ENCODE data around the gene RXRB. TPM values are rescaled to one million over a fixed set of nuclear protein-coding genes. Genes with fewer than 3 reads are reported as not detected.
A peak's percentile ranks its signal among the peaks of the same experiment; 100 is the strongest.

RXRB gene
- total RNA-seq, 1 experiment from 2014 or later: 49.9 TPM

DNA sequence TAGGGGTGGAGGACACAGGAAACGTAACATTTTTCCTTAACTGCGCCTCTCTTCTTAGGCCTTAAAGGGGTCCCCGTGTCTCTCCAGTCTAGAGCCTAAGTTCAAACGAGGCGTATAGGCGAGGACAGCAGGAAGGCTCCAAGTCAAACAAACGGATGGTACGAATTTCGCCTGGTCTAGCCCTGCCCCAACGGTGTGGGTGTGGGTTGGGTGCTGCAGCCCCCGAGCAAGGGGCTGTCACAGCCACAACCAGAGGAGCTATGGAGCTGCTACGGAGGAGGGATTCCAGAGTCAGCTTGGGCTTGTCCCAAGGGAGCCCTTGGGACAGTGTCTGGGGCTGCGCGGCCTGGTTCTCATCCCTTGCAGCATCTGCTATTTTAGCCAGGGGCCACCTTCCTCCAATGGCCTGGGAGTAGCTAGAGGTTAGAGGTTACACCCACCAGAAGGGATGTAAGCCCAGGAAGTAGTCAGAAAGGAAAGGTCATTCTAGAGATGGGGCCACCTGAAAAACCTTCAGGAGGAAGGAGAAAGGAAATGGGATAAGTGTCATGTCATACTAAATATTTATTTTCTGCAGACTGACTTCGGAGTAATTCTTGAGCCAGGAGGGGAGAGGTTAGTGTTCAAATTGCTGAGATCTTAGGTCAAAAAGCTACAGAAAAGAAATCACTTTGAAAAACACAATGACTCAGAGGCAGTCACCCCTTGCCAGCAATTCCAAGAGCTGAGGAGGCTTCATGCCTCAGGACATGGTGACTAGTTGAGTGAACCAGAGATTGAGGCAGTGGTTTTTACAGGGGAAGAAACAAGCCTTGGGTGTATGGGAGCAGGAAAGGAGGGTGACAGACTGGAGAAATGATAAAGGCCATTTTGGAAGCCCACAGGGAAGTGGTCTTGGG lies 49.5 kb upstream of the RXRB start:
- intact Hi-C loops (cut with micrococcal nuclease): loop anchor here (1.0 to 2.0 kb wide), 4 partner anchors 45 to 250 kb away; partner anchors contain the start of genes HSD17B8, RXRB and SLC39A7
- DNase-seq (ENCODE audit: low read depth, low spot score): no peak
- Histone ChIP-seq H3K9ac (ENCODE audit: low read length) (peak overlapping the region; percentile 88), H3K27me3 (ENCODE audit: insufficient read depth, low read length) (no peaks in the 10 kb centered on the region), H3K36me3 (ENCODE audit: control insufficient read depth in 1 of 2, insufficient read depth in 2 of 2, low read length in 2 of 2) (no peaks in the 10 kb centered on the region), H2AFZ (ENCODE audit: low read depth, low read length, poor library complexity, severe bottlenecking) (no peak overlapping the region), H3K4me3 (replicated peaks in 1 of 2; ENCODE audit: low read depth in 1 of 2, low read length in 2 of 2) (peak overlapping the region; percentile 74 to 85), H3K4me1 (ENCODE audit: control insufficient read depth in 1 of 2, insufficient read depth in 2 of 2, low read length in 2 of 2) (peaks cover 16 to 38% of the 10 kb centered on the region in 2 experiments), H3K27ac (ENCODE audit: low read depth, low read length) (peak overlapping the region; percentile 90), H3K79me2 (ENCODE audit: insufficient read depth, low read length) (no peaks in the 10 kb centered on the region), H3K4me2 (ENCODE audit: low read length) (peak overlapping the region; percentile 99), H4K20me1 (ENCODE audit: insufficient read depth) (no peaks in the 10 kb centered on the region), H3K9me2 (ENCODE audit: insufficient read depth) (no peaks in the 10 kb centered on the region), H3K9me3 (ENCODE audit: control insufficient read depth in 1 of 2, insufficient read depth in 1 of 2, low read depth in 1 of 2, low read length in 2 of 2) (no peaks in the 10 kb centered on the region)
- POLR2A ChIA-PET: interaction anchor here (0.6 to 4.0 kb wide), 9 partner anchors 8 to 278 kb away, joined by 3 to 24 read pairs (median 5); partner anchors contain the start of genes B3GALT4, RPS18 and VPS52
- ATAC-seq: peak; percentile 2; the same call in 1 of the 2 replicates
- CTCF ChIA-PET: interaction anchor here (0.7 to 4.3 kb wide), 9 partner anchors 11 to 235 kb away, joined by 3 to 49 read pairs (median 10); no protein-coding TSS in a partner anchor
- RAD21 ChIA-PET (ENCODE audit: low non-redundant PET in 1 of 2, low total read pairs in 2 of 2, uncharacterized antibody in 2 of 2, unreplicated experiment in 2 of 2): no interaction called here
- BruUV-seq (replicated peaks): TSS peak; percentile 75
- no peak for TF ChIP-seq POLR2A (IDR thresholded peaks at IDR 0.05; ENCODE audit: borderline replicate concordance, extremely low read depth, insufficient read depth, insufficient read length)

DNA sequence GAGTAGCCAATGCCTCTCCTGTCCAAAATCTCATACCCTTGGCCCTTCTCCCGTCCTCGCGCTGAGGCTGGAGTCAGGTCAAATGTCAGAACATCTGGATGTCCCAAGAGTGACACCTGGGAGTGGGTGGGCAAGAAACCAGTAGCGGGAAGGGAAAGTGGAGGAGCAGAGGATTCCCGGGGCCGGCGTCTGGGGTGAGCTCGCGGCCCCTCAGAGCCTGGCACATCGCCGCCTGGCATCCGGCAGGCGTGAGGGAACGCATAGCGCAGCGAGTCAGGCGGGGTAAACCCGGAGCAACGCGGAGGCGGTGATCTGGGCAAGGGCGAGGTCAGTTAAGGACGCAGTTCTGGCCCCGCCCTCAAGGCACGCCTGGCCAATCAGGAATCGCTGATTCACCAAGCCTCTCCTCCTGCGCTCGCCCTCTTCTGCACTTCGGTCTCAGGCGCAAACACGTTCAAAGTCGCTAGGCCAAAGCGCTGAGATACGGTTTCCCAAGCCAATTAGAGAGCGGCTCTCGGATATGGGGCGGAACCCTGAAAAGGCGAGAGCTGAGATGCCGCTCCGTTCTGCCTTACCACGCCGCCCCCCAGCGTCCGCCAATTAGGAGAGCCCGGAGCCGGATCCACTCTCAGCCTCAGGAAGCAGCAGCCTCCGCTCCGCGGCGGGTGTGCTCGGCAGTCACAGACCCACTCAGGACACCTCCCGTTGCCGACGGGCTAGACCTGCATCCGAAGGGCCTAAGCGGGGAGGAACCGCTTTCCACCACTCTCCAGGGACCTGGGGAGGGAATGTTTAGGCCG lies 48.7 kb upstream of the RXRB start:
- Histone ChIP-seq H2AFZ (ENCODE audit: low read depth, low read length, poor library complexity, severe bottlenecking) (no peak overlapping the region), H3K4me2 (ENCODE audit: low read length) (peak overlapping the region; percentile 99), H4K20me1 (ENCODE audit: insufficient read depth) (no peaks in the 10 kb centered on the region), H3K4me3 (replicated peaks in 1 of 2; ENCODE audit: low read depth in 1 of 2, low read length in 2 of 2) (peak overlapping the region; percentile 74 to 85), H3K9ac (ENCODE audit: low read length) (peak overlapping the region; percentile 88), H3K9me3 (ENCODE audit: control insufficient read depth in 1 of 2, insufficient read depth in 1 of 2, low read depth in 1 of 2, low read length in 2 of 2) (no peaks in the 10 kb centered on the region), H3K36me3 (ENCODE audit: control insufficient read depth in 1 of 2, insufficient read depth in 2 of 2, low read length in 2 of 2) (no peaks in the 10 kb centered on the region), H3K79me2 (ENCODE audit: insufficient read depth, low read length) (no peaks in the 10 kb centered on the region), H3K4me1 (ENCODE audit: control insufficient read depth in 1 of 2, insufficient read depth in 2 of 2, low read length in 2 of 2) (peaks cover 16 to 37% of the 10 kb centered on the region in 2 experiments), H3K27me3 (ENCODE audit: insufficient read depth, low read length) (no peaks in the 10 kb centered on the region), H3K9me2 (ENCODE audit: insufficient read depth) (no peaks in the 10 kb centered on the region), H3K27ac (ENCODE audit: low read depth, low read length) (peak overlapping the region; percentile 90)
- DNase-seq (ENCODE audit: low read depth, low spot score): peak; percentile 99
- POLR2A ChIA-PET: interaction anchor here (0.6 to 4.0 kb wide), 9 partner anchors 9 to 277 kb away, joined by 3 to 24 read pairs (median 5); partner anchors contain the start of genes B3GALT4, RPS18 and VPS52
- BruUV-seq (replicated peaks): no TSS peak
- peak; percentile 91 for ATAC-seq
- CTCF ChIA-PET: interaction anchor here (0.7 to 4.3 kb wide), 19 partner anchors 9 to 316 kb away, joined by 3 to 49 read pairs (median 6); partner anchors contain the start of genes HSD17B8 and RING1
- intact Hi-C loops (cut with micrococcal nuclease): loop anchor here (1.0 to 2.0 kb wide), 7 partner anchors 44 to 249 kb away; partner anchors contain the start of genes HSD17B8, RXRB and SLC39A7
- RAD21 ChIA-PET (ENCODE audit: low non-redundant PET in 1 of 2, low total read pairs in 2 of 2, uncharacterized antibody in 2 of 2, unreplicated experiment in 2 of 2): interaction anchor here in 1 of 2 experiments (0.7 to 1.4 kb wide), 2 partner anchors 51 to 88 kb away, joined by 3 to 5 read pairs; no protein-coding TSS in a partner anchor
- TF ChIP-seq ZFX (IDR thresholded peaks at IDR 0.05): peak; percentile 66; the same call in 1 of the 2 replicates
- TF ChIP-seq CEBPB (IDR thresholded peaks at IDR 0.05; ENCODE audit: low read depth): no peak
- TF ChIP-seq, protein P1, sequence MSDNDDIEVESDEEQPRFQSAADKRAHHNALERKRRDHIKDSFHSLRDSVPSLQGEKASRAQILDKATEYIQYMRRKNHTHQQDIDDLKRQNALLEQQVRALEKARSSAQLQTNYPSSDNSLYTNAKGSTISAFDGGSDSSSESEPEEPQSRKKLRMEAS (IDR thresholded peaks at IDR 0.05): peak; percentile 58; the same call in 1 of the 2 replicates
- peak; percentile 70 for TF ChIP-seq TCF7L2 (IDR thresholded peaks at IDR 0.05; ENCODE audit: borderline replicate concordance, extremely low read depth, insufficient read depth, insufficient read length)
- TF ChIP-seq SP1 (IDR thresholded peaks at IDR 0.05; ENCODE audit: low read depth): peak; percentile 86
- TF ChIP-seq, protein P2, sequence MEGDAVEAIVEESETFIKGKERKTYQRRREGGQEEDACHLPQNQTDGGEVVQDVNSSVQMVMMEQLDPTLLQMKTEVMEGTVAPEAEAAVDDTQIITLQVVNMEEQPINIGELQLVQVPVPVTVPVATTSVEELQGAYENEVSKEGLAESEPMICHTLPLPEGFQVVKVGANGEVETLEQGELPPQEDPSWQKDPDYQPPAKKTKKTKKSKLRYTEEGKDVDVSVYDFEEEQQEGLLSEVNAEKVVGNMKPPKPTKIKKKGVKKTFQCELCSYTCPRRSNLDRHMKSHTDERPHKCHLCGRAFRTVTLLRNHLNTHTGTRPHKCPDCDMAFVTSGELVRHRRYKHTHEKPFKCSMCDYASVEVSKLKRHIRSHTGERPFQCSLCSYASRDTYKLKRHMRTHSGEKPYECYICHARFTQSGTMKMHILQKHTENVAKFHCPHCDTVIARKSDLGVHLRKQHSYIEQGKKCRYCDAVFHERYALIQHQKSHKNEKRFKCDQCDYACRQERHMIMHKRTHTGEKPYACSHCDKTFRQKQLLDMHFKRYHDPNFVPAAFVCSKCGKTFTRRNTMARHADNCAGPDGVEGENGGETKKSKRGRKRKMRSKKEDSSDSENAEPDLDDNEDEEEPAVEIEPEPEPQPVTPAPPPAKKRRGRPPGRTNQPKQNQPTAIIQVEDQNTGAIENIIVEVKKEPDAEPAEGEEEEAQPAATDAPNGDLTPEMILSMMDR (IDR thresholded peaks at IDR 0.05 in 2 of 3, conservative IDR thresholded peaks at IDR 0.05 in 1 of 3; ENCODE audit: borderline replicate concordance in 1 of 3, insufficient read depth in 1 of 3, low read depth in 2 of 3, low read length in 2 of 3): no peak
- no peak for TF ChIP-seq EZH2 (IDR thresholded peaks at IDR 0.05)
- no peak for TF ChIP-seq EZH2phosphoT487 (IDR thresholded peaks at IDR 0.05; ENCODE audit: borderline replicate concordance)
- no peak for TF ChIP-seq CBX3 (IDR thresholded peaks at IDR 0.05; ENCODE audit: low read depth)
- peak; percentile 86 for TF ChIP-seq SIN3A (IDR thresholded peaks at IDR 0.05; ENCODE audit: low read depth)
- peak; percentile 62; the same call in 1 of the 2 replicates for TF ChIP-seq SRF (IDR thresholded peaks at IDR 0.05; ENCODE audit: low read depth)
- peak; percentile 93 for TF ChIP-seq POLR2AphosphoS5 (IDR thresholded peaks at IDR 0.05; ENCODE audit: low read depth, low read length)
- no peak for TF ChIP-seq JUND (IDR thresholded peaks at IDR 0.05)
- TF ChIP-seq ELF1 (IDR thresholded peaks at IDR 0.05; ENCODE audit: borderline replicate concordance, low read depth): no peak

Data from HCT116 (cell line).